Sigmoid colon (tissue), 7 donors: ENCODE results near the gene UBR2. TPM values are rescaled to one million over a fixed set of nuclear protein-coding genes. Genes with fewer than 3 reads are reported as not detected.

Source experiments
- DNase-seq: peaks from one replicate; pipeline ENCODE4 v3.0.0-alpha.2; 2019
- H3K27ac ChIP-seq, 4 donors: fragments of 200-600 bp; sonication (generic); one replicate each; pipeline ENCODE4 v1.5.1; 2016 to 2019; ENCODE audit warnings: mild to moderate bottlenecking in 1 of 4
- H3K27me3 ChIP-seq, 3 donors: fragments of 200-600 bp; sonication (generic); one replicate each; pipeline ENCODE4 v1.5.1; 2019; ENCODE audit warnings: mild to moderate bottlenecking in 1 of 3
- H3K36me3 ChIP-seq, 4 donors: fragments of 200-600 bp; sonication (generic); one replicate each; pipeline ENCODE4 v1.5.1; 2016 to 2019
- H3K4me1 ChIP-seq, 4 donors: fragments of 200-600 bp; sonication (generic); one replicate each; pipeline ENCODE4 v1.5.1; 2017 to 2019
- H3K4me3 ChIP-seq, 4 donors: fragments of 200-600 bp; sonication (generic); one replicate each; pipeline ENCODE4 v1.5.1; 2017 to 2019; ENCODE audit warnings: mild to moderate bottlenecking in 2 of 4, moderate library complexity in 1 of 4
- H3K9me3 ChIP-seq, 4 donors: fragments of 200-600 bp in 3 of 4; sonication (generic) in 3 of 4; one replicate each; pipeline versions ENCODE4 v1.5.1 to v1.6.1; 2013 to 2019
- EP300 ChIP-seq, 4 donors: sonication (generic); formaldehyde crosslinking; IDR thresholded peaks; one replicate each; pipeline ENCODE4 v1.6.1; 2017; ENCODE audit warnings: antibody characterized with exemption in 4 of 4
- POLR2A ChIP-seq, 2 donors: fragments of 450-650 bp; IDR thresholded peaks; one replicate each; pipeline ENCODE4 v1.6.1; 2016; ENCODE audit warnings: antibody characterized with exemption in 2 of 2, mild to moderate bottlenecking in 2 of 2, moderate library complexity in 2 of 2
- POLR2AphosphoS5 ChIP-seq, 4 donors: sonication (generic); formaldehyde crosslinking; IDR thresholded peaks; one replicate each; pipeline ENCODE4 v1.6.1; 2017; ENCODE audit warnings: antibody characterized with exemption in 4 of 4
- WGBS, 2 donors: extraction: QIAGEN DNeasy Blood & Tissue Kit; methylation state at CpG; one replicate each; pipeline ENCODE4 v1.1.7; 2013; 5-methylcytosine and 5-hydroxymethylcytosine counted together
- intact Hi-C: fragments of 100-400 bp; cut with DNase I; formaldehyde crosslinking; loops from one replicate; pipeline ENCODE4 v1.15.1; 2023
- polyA plus RNA-seq, 3 donors: library from polyadenylated mRNA; stranded (reverse); fragments of 200-250 nt; gene quantifications; one replicate each; pipeline ENCODE4 v1.2.3, GENCODE V29; 2013
- total RNA-seq, 4 donors: library from RNA; depleted of rRNA; stranded (reverse); fragments of >200 nt; gene quantifications; one replicate each; pipeline ENCODE4 v1.1.0, GENCODE V29; 2016
- TF ChIP-seq, protein P1 (sequence below), 4 experiments: fragments of 450-650 bp in 3 of 4; fragments of 200-600 bp in 1 of 4; IDR thresholded peaks; one replicate each; pipeline ENCODE4 v1.5.1; 2016 to 2019; ENCODE audit warnings: antibody characterized with exemption in 4 of 4, mild to moderate bottlenecking in 3 of 4, moderate library complexity in 2 of 4
- donor health status: healthy with polysubstance abuse.
- donor health status: Bipolar disorder and iron deficiency.
- donor health status: healthy.

The UBR2 gene
- total and polyA plus RNA-seq, 7 donors = 6.6 to 34.3 (median 30.4) TPM

GRCh38 chr6:42722497-42722896 lies 158.7 kb downstream of the UBR2 start, which contains the start of gene PRPH2:
TSS of gene PRPH2 (minus strand) at chr6:42722597. CDS start at chr6:42722334, 263 bp downstream.
- intact Hi-C loops = no loop called here
- Histone ChIP-seq H3K4me1 (peaks cover 0 to 23% (median 13%) of the 10 kb centered on the region in 4 donors), H3K36me3 (peaks cover 0 to 22% (median 0%) of the 10 kb centered on the region in 4 donors), H3K27me3 (no peaks in the 10 kb centered on the region), H3K9me3 (no peaks in the 10 kb centered on the region), H3K4me3 (no peak within 1 kb of the TSS), H3K27ac (no peak within 1 kb of the TSS)
- TF ChIP-seq POLR2AphosphoS5 (IDR thresholded peaks at IDR 0.05) (no peak), POLR2A (IDR thresholded peaks at IDR 0.05) (no peak), EP300 (IDR thresholded peaks at IDR 0.05) (no peak)
- TF ChIP-seq, protein P1, sequence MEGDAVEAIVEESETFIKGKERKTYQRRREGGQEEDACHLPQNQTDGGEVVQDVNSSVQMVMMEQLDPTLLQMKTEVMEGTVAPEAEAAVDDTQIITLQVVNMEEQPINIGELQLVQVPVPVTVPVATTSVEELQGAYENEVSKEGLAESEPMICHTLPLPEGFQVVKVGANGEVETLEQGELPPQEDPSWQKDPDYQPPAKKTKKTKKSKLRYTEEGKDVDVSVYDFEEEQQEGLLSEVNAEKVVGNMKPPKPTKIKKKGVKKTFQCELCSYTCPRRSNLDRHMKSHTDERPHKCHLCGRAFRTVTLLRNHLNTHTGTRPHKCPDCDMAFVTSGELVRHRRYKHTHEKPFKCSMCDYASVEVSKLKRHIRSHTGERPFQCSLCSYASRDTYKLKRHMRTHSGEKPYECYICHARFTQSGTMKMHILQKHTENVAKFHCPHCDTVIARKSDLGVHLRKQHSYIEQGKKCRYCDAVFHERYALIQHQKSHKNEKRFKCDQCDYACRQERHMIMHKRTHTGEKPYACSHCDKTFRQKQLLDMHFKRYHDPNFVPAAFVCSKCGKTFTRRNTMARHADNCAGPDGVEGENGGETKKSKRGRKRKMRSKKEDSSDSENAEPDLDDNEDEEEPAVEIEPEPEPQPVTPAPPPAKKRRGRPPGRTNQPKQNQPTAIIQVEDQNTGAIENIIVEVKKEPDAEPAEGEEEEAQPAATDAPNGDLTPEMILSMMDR (IDR thresholded peaks at IDR 0.05) = no peak
- DNase-seq = no peak
- 93 to 94% methylated on average over 6 of the region's 6 CpGs for WGBS, 2 donors

DNA sequence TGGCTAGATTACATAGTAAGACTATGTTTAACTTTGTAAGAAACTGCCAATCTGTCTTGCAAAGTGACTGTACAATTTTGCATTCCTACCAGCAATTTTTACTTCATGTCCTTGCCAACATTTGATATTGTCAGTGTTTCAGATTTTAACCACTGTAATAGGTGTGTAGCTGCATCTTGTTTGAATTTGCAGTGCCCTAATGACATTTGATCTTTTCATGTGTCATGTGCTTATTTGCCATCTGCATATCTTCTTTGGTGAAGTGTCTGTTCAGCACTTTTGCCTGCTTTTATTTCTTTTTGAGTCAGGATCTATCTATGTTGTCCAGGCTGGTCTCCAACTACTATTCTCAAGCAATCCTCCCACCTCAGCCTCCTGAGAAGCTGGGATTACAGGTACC lies 161.0 kb downstream of the UBR2 start:
- Histone ChIP-seq H3K4me1 (peaks cover 0 to 31% (median 13%) of the 10 kb centered on the region in 4 donors), H3K27ac (peak overlapping the region in 1 of 4 donors; percentile 85), H3K27me3 (no peaks in the 10 kb centered on the region), H3K4me3 (no peak overlapping the region), H3K36me3 (peaks cover 0 to 22% (median 0%) of the 10 kb centered on the region in 4 donors), H3K9me3 (no peaks in the 10 kb centered on the region)
- DNase-seq = no peak
- no peak for TF ChIP-seq POLR2A (IDR thresholded peaks at IDR 0.05)
- TF ChIP-seq POLR2AphosphoS5 (IDR thresholded peaks at IDR 0.05) = no peak
- TF ChIP-seq EP300 (IDR thresholded peaks at IDR 0.05) = no peak
- TF ChIP-seq, protein P1 (IDR thresholded peaks at IDR 0.05) = no peak
- intact Hi-C loops = loop anchor here (5.0 kb wide), 1 partner anchor 33 kb away; no protein-coding TSS in a partner anchor

- DNase-seq = no peak
- Histone ChIP-seq H3K27ac (peak overlapping the region; percentile 76 to 90 (median 87)), H3K36me3 (peaks cover 0 to 22% (median 0%) of the 10 kb centered on the region in 4 donors), H3K4me3 (peak overlapping the region in 3 of 4 donors; percentile 47 to 60 (median 58)), H3K4me1 (peaks cover 0 to 31% (median 13%) of the 10 kb centered on the region in 4 donors), H3K27me3 (no peaks in the 10 kb centered on the region), H3K9me3 (no peaks in the 10 kb centered on the region)
- intact Hi-C loops = loop anchor here (2.0 to 5.0 kb wide), 4 partner anchors 21 to 151 kb away; partner anchors contain the start of gene TBCC
- TF ChIP-seq, protein P1 (IDR thresholded peaks at IDR 0.05) = no peak
- no peak for TF ChIP-seq POLR2A (IDR thresholded peaks at IDR 0.05)
- TF ChIP-seq POLR2AphosphoS5 (IDR thresholded peaks at IDR 0.05) = no peak
- no peak for TF ChIP-seq EP300 (IDR thresholded peaks at IDR 0.05)
Observed at GRCh38 chr6:42726026-42726425, 162.2 kb downstream of the UBR2 start.

- intact Hi-C loops = loop anchor here (2.0 to 5.0 kb wide), 4 partner anchors 20 to 150 kb away; partner anchors contain the start of gene TBCC
- Histone ChIP-seq H3K27me3 (no peaks in the 10 kb centered on the region), H3K27ac (peak overlapping the region; percentile 76 to 90 (median 87)), H3K36me3 (peaks cover 0 to 17% (median 0%) of the 10 kb centered on the region in 4 donors), H3K9me3 (no peaks in the 10 kb centered on the region), H3K4me1 (peaks cover 0 to 31% (median 13%) of the 10 kb centered on the region in 4 donors), H3K4me3 (peak overlapping the region; percentile 31 to 60 (median 52))
- TF ChIP-seq POLR2A (IDR thresholded peaks at IDR 0.05) (no peak), POLR2AphosphoS5 (IDR thresholded peaks at IDR 0.05) (peak; percentile 29 to 69 (median 54))
- TF ChIP-seq, protein P1 (IDR thresholded peaks at IDR 0.05) = peak; percentile 86 to 94 (median 92)
- DNase-seq = peak; percentile 93
- WGBS, 2 donors = 2% methylated on average over 14 of the region's 14 CpGs
Observed at GRCh38 chr6:42726485-42727086, 162.8 kb downstream of the UBR2 start.
